ENCODE results near the gene ANKRD29.

Gene ANKRD29

DNA sequence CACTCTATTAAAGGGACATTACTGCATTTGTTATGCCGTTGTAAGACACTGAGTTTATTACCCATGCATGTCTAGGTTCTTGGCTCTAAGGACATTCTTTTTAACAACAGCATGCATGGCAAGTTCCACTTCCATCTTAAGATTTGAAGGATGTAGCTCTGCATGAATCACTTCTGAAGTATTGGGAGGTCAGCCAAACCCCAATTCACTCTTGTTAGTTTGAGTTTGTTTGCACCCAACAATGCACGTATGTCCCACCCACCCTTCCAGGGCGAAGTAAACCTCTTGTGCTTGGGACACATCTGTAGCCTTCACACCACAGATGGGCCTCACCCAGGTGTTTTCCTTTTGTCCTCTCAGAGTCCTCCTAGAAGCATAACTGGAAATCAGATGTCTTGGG, 21.0 kb upstream of the ANKRD29 start:
- DNase-seq, result no peak

DNA sequence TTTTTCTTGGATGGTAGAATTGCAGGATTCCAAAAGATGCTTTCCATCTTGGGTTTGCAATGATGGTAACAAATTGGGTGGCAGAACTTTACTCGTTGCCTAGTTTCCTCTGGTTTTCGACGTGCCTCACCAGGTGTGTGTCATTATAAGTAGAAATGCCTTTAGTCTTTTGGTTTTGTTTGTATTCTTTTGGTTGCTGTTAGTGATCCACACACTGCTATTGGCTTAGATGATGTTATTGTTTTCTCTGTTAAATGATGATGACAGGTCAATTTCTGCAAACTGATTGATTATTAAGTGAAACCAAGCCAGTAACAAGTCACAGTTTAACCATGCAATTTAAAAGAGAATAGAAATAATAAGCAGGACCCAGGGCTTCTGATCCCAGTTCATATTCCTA, 20.4 kb upstream of the ANKRD29 start:
- DNase-seq, result no peak

DNA sequence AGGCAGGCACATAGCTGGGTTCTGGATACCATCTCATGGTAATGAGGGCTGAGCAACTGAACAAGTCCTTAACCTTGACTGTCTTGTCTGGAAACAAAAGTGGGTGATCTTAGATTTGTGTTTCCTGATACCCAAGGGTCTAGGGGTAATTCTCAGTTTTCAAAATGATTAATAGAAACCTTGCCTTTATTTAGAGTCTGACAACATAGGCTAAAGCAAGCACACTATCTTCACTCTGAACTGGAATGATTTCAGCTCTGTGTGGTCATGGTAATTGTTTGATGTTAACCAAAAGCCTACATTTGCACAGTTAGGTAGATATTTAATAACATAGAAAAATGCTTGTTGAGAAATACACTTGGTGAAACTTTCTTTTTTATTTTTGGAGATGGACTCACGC, 19.8 kb upstream of the ANKRD29 start:
- no peak for DNase-seq

DNA sequence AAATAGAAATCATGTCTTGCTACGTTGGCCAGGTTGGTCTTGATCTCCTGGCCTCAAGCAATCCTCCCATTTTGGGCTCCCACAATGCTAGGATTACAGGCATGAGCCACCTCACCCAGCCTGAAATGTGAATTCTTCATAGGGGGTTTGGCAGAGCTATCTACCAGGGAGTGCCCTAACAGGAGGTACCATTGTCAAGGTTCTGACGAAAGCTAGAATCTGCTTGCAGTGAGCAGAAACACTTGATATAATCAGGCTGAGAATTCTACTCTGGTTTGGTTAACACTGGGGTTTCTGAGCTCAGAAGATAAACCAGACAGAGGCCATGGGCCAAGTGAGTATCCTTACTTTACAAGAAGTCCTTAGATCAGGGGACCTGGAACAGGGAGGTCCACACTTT, 19.3 kb upstream of the ANKRD29 start:
- DNase-seq, result no peak

DNA sequence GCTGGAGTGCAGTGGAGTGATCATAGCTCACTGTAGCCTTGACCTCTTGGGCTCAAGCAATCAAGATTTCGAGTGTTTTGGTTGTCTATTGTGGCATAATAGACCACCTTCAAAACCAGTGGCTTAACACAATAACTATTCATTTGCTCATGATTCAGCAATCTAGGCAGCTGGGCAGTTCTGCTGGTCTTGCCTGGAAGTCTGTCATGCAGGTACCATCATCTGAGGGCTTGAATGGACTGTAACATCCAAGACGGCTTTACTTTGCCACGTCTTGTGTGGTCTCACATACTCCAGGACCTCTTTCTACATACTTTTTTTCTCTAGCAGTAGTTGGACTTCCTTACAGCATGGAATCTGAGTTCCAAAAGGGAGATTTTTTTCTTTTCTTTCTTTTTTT, 13.2 kb upstream of the ANKRD29 start:
- DNase-seq, result no peak

DNA sequence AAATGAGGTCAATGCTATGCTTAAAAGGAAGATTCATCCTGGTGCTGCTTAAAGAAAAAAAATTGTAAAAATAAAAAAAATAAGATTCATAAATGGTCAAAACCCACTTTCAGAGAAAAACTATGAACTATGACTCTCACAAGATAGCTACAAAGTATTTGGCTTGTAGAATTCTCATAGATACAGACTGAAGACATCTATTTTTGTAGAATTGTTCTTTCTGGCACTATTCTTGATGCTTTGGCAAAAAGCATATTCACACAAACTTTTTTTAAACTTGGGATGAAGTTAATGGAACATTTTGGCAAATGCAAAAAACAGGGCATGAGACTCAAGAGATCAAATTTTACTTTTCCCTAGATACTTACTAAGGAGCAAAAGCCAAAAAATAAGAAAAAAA, 12.5 kb upstream of the ANKRD29 start:
- no peak for DNase-seq

DNA sequence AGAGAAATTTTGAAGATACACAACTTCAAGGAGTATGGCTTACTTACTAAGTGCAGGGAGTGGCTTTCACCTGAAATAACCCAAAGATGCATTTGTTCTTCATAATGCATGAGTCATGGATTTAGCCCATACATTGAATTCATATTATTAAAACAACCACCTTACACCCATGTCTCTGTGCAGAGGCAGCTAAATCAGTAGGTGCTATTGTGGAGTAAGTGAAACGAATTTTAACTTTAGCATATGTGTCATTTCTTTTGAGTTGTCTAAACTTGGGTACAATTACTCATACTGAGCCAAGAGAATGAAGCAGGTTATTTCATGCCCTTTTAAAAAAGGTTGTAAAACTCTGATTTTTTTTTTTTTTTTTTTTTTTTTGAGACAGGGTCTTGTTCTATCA, 11.0 kb upstream of the ANKRD29 start:
- no peak for DNase-seq

DNA sequence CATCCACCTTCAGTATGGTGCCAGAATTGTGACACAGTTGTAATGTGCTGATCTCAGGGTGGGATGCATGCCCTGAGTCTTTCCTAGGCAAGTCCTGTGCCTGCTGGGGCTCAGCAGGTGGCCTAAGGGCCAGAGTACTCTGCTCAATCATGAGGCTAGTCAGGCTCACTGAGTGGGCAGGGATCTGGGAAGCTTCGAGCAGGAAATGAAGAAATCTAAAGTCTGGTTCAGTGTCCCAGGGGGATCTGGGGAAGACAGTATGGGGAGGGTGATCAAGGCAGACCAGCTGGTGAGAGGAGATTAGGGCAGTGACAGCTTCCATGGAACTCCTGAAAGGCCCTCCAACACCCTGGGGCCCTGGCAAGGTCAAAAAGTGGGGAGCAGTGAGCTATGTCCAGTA, 8.9 kb upstream of the ANKRD29 start:
- no peak for DNase-seq

DNA sequence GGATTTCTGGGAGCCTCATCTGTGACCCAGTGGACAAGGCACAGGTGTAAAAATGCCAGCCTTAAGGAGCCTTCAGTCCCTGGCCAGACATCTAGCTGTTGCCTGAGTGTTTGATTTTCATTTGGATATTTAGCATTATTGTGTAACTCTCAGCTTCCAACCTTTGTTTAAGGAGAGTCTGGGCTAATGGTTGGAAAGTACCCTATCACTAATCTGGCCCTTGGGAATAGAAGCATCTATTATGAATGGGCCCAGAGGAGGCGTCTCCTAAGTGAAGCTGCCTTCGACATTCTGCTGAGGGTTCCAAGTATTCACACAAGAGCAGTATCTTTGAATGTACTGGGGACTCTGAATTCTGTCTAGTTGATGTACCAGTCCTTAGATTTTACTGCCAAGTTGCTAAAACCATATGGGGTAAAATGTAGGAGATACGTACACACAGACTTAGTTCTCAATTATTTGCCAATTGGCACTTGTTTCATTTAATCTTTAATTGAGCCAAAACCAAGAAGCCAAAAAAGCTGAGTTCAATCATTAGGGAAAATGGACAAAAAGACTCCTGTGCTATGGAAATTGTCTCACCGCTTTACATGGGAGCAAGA, 7.2 kb upstream of the ANKRD29 start:
- no peak for DNase-seq

DNA sequence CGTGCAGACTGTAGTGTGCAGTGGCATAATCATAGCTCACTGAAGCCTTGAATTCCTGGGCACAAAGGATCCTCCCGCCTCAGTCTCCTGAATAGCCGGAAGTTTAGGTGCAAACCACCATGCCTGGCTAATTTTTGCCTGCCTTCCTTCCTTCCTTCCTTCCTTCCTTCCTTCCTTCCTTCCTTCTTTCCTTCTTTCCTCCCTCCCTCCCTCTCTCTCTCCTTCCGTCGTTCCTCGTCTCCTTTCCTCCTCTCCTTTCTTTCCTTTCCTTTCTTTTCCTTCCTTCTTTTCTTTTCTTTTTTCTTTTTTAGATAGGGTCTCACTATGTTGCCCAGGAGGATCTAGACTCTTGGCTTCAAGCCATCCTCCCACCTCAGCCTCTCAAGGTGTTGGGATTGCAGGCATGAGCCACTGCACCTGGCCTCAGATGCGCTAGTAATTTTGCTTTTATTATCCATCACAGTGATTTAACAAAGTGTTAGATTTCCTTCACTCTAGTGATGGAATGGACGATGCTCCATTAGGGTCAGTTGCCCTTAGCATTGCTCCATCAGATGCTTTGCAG, 6.6 kb upstream of the ANKRD29 start:
- DNase-seq, result no peak

DNA sequence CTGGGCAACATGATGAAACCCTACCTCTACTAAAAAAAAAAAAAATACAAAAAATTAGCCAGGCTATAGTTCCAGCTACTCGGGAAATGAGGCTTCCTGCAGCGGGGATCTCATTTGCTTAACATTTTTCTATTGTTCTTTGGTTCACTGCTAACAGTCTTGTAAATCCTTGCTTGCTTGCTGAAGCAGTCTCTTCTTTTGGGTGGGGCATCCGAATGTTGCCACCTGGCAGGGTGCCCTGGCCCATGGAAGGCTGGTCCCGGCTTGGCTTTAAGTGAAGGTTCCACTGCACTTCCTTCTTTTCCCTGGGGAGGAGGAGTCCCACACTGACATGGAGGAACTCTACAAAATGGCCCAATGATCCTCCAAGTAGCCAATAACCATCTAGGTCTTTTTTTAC, 6.0 kb upstream of the ANKRD29 start:
- no peak for DNase-seq

DNA sequence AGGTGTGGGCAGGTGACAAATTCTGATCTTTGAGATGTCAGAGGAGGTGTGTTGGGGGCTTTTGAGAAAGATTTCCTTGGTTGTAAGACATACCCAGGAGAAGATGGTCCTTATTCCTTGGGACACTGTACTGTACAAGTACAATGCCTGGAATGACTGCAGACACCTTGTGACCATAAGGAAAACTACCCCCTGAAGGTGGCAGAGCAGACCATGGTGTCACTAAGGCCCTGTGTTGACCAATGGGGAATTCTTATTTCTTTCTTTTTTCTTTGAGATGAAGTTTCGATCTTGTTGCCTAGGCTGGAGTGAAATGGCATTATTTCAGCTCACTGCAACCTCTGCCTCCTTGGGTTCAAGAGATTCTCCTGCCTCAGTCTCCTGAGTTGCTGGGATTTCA, 4.4 kb upstream of the ANKRD29 start:
- DNase-seq, result no peak

DNA sequence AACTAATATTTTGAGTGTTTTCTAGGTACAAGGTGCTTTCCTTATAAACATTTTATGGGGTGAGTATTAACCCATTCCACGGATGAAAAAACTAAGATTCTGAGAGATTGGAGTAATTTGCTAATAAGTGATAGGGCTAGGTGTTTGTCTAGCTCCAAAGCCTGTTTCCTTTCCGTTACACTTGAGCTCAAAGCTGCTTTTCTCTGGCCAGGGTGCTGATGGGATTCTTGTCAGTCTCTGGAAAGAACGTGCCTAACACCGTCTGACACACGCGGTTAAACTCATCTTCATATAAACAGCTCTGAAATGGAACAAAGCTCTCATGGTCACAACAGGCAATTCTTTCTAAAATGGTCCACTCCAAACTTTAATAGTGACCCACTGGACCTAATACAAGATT, 2.0 kb upstream of the ANKRD29 start:
- DNase-seq, result no peak

DNA sequence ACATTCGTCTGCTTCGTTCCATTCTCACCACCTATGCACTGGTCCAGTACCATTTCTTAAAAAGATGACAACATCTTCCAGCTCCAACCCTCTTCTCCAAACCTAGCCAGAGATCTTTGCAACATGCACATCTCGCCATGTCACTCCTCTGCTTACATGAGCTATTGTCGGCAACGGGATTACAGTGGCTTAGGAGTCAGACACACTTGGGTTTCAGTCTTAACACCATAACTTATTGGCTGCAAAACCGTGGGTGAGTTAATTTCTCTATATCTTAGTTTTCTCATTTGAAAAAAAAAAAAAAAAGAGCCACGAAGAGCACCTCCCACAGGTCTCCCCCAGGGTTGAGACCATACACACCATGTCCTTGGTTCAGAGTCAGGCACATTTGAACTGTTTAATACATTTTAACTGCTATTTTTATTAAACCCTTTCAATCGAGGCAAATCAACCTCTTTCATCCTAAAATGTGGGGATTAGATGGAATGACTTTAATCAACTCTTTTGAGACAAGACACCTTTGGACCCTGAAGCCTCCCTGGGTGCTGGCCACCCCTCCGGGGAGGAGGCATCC, 889 bp downstream of the ANKRD29 start:
- no peak for DNase-seq

DNA sequence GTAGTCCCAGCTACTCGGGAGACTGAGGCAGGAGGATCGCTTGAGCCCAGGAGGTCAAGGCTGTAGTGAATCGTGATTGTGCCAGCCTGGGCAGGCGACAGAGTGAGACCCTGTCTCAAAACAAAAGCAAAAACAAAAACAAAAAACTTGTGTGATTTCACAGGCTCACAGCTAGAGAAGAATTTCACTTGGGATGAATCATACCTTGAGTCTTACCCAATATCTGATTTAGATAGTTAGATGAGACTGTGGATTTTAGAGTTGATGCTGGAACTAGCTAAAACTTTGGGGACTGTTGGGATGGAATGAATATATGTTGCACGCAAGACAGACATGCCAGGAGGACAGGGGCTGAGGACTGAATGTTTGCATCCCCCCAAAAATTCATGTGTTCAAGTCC, 4.4 kb downstream of the ANKRD29 start:
- no peak for DNase-seq

DNA sequence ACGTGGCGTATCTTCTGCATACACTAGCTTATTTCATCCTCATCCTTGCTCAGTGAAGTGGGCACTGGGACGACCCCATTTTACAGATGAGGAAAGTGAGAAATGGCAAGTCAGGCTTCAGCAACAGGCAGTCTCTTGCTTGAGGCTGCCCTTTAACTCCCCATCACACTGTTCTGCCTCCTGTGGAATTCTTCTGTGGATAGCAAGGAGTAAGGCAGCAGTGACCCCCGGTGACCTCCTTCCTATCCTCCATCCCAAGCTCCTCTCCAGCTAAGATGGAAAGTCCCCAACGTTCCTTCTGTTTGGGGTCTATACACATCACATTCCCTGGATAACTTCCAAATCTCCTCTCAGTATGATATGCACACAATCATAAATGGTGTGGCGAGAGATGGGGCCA, 10.5 kb downstream of the ANKRD29 start:
- DNase-seq, result no peak

DNA sequence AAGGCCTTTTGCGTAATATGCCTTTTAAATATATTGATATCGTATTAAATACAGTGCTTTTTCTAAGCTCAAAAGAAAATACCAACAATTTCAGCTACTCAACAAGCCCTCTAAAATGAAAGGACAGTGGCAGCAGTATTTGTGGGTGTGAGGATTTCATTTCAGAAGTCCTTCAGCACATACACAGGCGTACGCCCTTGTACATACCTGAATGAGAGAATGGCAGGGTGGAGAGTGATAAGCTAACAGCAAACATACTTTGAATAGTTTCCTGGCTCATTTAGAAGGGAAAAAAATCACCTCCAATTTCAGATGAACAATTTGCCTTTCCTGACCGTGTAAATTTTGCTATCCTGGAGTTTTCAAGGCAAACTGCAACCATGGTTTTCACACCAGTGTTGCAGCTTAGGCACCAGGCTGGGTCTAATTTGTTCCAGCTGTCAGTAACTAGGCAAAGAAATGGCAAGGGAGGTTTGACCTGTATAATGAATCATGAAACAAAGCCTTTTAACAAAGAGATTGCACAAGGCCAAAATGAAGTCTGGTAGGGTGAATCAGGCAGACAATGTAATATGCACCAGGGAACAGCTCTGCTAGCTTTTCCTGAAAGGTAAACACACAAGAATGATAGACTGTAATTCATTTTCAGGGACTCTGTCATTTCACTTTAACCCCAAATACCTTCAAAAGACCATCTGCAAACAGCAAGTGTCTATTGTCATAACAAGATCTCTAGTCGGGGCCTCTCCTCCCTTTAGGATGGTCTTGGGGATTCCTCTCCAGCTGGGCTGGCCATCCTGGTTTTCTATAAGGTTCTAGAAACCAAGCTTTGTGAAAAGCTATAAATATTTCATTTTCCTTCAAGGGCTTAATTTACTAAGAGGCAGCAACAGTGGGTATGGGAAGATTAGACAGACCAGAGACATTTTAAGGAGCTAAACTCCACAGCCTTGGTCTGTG, 11.5 kb downstream of the ANKRD29 start:
- no peak for DNase-seq

DNA sequence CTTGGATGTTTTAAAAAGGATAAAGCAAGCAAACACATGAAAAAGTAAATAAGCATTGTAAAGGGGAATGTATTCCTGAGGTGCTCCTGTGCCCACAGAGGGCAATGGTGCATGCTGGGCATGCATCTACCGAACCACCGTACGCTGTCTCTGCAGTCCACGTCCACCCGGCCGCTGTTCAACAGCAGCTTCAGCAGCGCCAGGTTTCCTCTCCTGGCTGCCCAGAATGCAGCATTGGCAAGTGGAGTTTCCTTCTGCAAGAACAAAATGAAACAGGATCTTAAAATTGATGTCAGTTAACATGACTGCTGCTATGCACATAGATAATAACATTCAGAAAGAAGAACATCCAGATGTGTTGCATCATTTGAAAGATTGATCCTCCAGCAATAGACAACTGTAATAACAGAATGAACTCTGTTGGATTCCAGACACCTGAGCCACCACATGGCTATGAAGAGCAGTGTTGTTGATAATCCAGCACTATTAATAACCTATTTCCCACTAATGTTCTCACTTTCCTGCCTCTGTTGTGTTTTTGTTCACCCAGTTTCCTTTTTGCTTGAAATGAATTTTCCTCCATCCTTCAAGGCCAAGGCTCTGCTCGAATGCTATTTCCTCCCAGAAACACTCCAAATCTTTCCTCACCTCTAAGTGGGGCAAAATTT, 13.6 kb downstream of the ANKRD29 start:
- no peak for DNase-seq

DNA sequence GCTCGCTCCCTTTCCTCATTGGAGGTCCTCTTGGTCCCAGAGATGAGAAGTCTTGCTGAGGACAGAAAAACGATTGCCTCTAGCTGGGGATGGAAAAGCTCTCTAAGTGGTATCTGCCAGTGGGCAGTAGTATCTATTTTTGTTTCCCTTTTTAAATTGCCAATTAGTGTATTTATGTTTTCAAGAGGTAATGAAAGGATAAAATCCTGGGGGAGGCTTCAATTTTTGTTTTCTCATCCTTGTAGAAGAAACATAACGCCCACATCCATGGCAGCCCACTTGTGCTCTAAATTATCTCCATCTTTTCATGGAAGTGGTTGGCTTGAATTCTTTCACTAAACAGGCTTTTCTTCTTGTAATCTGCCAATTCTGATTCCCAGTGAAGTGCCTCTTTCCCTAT, 14.3 kb downstream of the ANKRD29 start:
- DNase-seq, result no peak

DNA sequence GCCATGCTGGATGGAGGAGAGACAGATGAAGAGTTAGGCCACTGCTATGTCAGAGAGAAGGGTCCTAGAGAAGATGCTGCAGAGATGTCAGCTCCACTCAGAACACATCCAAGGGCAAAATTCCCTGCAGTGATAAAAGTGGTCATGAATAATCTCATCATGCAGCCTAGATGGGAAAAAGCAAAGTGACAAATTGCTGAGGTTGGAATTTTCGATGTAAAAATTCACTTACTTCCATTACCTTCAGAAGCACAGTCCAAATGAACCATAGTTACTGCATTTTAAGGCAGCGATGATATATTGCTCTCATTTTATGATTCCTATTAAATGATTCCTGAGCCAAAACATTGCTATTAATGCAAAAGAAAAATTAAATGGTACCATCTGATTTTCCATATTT, 16.4 kb downstream of the ANKRD29 start:
- DNase-seq, result no peak

DNA sequence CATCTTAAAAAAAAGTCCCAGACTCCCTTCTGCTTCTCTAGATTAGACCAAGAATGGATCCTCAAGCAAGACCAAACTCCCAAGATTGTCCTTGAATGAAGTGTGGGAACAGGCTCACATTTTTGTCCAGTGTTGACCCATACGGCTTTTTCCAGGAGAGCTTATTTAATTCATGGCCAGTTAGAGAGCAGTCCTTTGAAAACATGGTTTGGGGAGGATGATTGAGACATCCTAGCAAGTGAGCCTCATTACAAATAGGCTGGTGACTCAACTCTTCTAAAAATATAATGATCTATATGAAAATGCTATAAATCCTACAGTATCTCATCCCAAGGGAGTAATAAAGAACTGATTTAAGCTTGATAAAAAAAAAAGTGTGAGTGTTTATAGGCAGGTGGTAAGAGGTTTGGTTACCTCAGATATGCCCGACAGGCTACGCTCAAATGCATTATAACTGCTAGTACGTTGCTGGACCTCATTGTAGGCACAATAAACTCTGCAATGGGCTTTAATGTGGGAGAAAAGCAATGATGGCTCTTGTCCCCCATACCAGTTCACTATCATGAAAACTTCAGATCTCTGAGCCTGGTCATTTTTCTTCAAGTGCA, 17.0 kb downstream of the ANKRD29 start:
- DNase-seq, result no peak

DNA sequence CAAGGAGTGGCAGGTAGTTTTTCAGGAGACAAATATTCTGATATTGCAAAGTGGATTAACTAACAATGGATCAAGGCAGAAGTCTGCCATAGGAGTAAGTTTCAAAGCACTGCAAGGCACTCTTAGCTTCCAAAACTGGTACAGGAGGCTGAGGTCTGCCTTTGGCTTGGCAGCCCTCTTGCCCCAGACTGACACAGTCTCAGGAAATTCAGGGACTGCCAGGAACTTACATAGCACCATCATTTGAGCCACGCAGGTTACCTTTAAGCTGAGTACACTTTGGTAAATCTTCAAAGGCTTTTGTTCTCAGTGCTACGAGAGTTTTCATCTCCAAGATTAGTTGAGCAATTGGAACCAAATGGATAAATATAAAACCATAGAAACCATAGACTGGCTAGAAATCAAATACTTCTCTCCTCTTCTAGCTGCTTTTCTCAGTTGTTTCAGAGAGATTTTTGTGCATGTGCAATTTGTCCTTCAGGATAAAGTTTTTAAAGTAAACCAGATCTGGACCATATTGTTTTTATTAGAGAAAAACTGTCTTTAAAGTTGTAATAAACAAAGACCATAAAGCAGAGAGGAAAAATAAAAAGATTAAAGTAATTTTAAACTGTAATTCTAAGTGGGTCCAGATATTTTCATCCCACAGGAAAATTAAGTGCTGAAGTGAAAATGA, 18.8 kb downstream of the ANKRD29 start:
- no peak for DNase-seq
